Measurements from ENCODE around the gene GCLC. TPM values are rescaled to one million over a fixed set of nuclear protein-coding genes. Genes with fewer than 3 reads are reported as not detected.
"Not testable (repeated sequence)": the region's sequence is repeated elsewhere in the genome, so short reads cannot be mapped to it uniquely, and the experiment has no call there.

GCLC gene
- total RNA-seq, 1 donor, result 19.5 TPM

DNA sequence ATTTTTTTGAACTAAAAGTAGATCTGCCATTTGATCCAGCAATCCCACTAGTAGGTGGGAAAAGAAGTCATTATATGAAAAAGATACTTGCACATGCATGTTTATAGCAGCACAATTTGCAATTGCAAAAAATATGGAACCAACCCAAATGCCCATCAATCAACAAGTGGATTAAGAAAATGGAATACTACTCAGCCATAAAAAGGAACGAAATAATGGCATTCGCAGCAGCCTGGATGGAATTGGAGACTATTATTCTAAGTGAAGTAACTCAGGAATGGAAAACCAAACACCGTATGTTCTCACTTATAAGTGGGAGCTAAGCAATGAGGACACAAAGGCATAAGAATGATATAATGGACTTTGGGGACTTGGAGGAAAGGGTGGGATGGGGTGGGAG, 27.5 kb upstream of the GCLC start:
- H3K27me3 ChIP-seq (ENCODE audit: insufficient read depth, low read length); H3K4me3 ChIP-seq (ENCODE audit: low read length): not testable (repeated sequence)

DNA sequence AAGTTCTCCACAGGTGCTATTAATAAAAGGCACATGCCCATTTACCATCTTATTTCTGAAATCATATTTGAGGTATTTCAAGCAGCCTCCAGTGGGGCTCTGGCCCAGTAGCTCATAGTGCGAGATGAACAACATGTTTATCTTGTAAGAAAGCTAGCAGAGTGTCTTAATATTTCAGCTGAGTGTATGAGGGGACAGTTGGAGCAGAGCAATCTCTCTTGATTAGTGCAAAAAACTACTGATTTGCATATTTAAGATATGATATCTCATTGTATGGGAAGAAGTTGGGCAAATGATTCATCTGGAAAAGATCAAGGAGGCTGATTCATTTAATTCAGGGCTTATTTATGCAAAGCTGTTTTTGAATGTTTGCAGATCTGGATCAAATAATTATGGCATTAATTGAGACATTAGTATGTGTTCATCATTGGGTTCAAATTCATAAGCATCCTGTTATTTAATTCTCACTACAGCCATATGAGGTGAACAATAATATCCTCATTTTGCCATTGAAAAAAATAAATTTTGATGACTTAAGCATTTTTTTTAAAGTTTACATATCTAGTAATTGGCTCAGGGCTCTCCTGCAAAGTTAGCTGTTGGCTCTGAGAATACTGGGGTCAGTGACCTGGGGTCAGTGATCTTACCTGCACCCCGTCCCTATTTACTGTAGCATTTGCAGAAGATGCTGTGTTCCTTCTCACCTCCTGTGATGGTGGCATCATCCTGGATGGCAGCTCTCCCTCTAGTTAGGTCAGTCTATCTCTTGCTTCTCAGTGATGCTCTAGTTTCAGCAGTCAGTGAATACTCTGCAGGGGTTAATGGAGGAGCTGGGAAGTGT, 24.1 kb upstream of the GCLC start:
- no peaks in the 10 kb centered on the region for H3K9me3 ChIP-seq (ENCODE audit: low read depth, low read length)
- H3K27me3 ChIP-seq (ENCODE audit: insufficient read depth, low read length), result no peaks in the 10 kb centered on the region
- H3K4me1 ChIP-seq (ENCODE audit: insufficient read depth, low read length), result no peaks in the 10 kb centered on the region
- no peak overlapping the region for H3K4me3 ChIP-seq (ENCODE audit: low read length)

More for the DNA sequence above, 27.5 kb upstream of the GCLC start:
- H3K9me3 ChIP-seq (ENCODE audit: low read depth, low read length); H3K4me1 ChIP-seq (ENCODE audit: insufficient read depth, low read length): not testable (repeated sequence)

DNA sequence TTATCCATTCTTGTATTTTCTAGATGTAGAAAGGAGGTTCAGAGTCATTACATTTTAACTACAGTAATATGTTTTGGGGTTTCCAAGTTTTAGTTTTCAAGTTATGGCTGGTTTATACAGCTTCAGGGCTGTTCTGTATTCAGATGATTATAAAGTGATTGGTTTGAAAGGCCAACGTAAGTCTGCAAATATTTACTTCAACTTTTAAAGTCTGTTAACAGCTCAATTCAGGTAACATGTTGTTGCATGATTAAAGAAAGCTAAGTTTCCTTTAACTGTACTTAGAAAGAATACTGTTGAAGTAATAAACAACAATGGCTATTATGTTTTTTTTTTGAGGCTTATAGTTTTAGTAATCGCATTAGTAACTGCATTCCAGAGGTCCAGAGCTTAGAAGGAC, 22.8 kb upstream of the GCLC start:
- H3K27me3 ChIP-seq (ENCODE audit: insufficient read depth, low read length), result no peaks in the 10 kb centered on the region
- H3K4me3 ChIP-seq (ENCODE audit: low read length), result no peak overlapping the region
- no peaks in the 10 kb centered on the region for H3K4me1 ChIP-seq (ENCODE audit: insufficient read depth, low read length)
- H3K9me3 ChIP-seq (ENCODE audit: low read depth, low read length), result no peaks in the 10 kb centered on the region

DNA sequence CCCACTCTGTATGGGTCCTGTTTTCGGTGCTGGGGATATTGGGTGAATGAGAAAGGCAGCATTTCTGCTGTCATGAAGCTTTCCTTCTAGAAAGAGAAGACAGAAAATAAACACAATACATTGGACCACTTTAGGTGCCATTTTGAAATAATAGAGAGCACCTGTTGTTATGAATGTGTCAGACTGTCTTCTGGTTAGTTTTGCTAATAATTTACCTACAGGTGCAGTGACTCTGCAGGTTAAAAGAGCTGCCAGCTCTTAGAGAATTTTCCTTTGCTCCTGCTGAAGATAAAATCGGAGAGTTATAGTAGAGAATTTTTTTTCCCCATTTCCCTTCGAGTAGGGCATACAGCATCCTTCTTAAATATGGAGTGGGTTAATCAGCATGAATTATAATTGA, 21.9 kb upstream of the GCLC start:
- Histone ChIP-seq H3K4me1 (ENCODE audit: insufficient read depth, low read length) (no peaks in the 10 kb centered on the region), H3K27me3 (ENCODE audit: insufficient read depth, low read length) (no peaks in the 10 kb centered on the region), H3K4me3 (ENCODE audit: low read length) (no peak overlapping the region), H3K9me3 (ENCODE audit: low read depth, low read length) (no peaks in the 10 kb centered on the region)

DNA sequence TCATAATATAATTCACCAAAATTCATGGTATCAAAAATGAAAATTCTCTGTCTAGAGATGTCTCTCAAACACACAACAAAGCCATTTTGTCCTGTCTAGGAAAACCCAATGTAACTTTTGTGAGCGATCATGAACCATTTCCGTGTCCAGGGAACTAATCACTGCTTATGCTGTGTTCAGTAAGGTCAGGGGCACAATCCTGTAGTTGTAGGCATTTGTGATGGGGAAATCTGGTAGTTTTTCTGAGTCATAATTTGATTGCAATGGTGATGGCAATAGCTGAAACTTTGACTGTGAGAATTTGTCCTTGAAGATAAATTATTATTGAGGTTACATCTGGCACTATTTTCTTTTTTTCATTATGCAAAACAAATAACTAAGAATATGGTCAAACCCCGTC, 21.0 kb upstream of the GCLC start:
- H3K4me3 ChIP-seq (ENCODE audit: low read length), result no peak overlapping the region
- H3K27me3 ChIP-seq (ENCODE audit: insufficient read depth, low read length), result no peaks in the 10 kb centered on the region
- H3K4me1 ChIP-seq (ENCODE audit: insufficient read depth, low read length), result no peaks in the 10 kb centered on the region
- H3K9me3 ChIP-seq (ENCODE audit: low read depth, low read length), result no peaks in the 10 kb centered on the region

DNA sequence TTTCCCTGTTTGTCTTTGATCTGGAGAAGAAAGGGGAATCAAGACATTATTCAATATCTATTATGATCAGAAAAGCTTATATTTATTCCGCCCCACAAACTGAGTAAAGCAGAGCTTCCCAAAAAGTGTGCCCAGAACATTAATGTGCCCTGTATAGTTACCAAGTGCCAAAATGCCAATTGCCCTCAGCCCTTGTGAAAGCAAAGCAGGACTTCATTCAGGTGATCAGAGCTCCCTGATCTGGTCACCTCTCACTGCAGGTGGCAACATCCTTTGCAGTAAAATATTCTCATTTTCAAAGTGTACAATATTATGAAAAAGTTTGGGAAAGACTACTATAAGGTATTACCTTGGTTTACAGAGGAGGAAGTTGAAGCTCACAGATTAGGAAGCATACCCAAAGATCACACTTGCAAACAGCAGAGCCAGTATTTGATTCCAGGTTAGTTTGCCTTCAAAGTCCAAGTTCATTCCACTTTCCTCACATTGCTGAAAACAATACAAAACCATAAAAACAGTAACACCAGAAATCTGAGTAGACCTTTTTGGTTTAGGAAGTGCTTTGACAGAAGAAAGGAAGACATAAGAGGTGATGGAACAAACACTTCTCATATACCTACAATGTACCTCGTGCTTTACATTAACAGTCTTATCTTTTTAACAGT, 19.6 kb upstream of the GCLC start:
- no peaks in the 10 kb centered on the region for H3K27me3 ChIP-seq (ENCODE audit: insufficient read depth, low read length)
- H3K4me3 ChIP-seq (ENCODE audit: low read length), result no peak overlapping the region
- H3K4me1 ChIP-seq (ENCODE audit: insufficient read depth, low read length), result no peaks in the 10 kb centered on the region
- H3K9me3 ChIP-seq (ENCODE audit: low read depth, low read length), result no peaks in the 10 kb centered on the region

DNA sequence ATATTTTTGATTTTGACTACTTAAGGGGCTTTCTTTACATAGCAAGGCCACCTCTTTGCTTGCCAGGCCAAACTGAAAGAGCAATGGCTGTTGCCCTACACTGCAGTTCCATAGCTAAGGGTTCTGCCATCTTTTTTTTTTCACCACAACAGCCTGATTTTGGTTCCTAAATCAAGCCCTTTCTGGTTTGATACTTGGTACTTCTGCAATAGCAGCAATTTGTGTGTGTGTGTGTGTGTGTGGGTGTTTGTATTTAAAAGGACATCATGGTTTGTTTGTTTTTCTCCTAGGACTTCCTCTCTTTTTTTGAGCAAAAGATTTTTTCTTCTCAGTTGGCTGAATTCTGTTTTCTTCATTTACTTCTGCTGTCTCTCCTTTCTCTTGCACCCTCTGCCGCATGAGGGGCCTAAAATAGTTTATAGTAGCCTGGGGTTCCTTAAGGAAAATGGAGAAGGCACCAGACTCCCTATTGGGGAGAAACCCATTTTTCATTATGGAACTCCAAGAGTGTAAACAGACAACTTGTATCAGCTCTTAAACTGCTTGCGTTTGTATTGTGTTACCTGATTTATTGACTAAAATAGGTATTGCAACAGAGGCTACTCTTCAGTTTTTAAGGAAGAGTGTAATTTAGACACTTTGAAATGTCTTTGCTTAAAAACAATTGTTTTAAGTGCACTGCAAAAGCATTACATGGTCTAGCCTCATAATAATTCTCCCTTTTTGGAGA, 12.2 kb upstream of the GCLC start:
- no peaks in the 10 kb centered on the region for H3K4me1 ChIP-seq (ENCODE audit: insufficient read depth, low read length)
- no peak overlapping the region for H3K4me3 ChIP-seq (ENCODE audit: low read length)
- H3K9me3 ChIP-seq (ENCODE audit: low read depth, low read length), result no peaks in the 10 kb centered on the region
- H3K27me3 ChIP-seq (ENCODE audit: insufficient read depth, low read length), result no peaks in the 10 kb centered on the region

DNA sequence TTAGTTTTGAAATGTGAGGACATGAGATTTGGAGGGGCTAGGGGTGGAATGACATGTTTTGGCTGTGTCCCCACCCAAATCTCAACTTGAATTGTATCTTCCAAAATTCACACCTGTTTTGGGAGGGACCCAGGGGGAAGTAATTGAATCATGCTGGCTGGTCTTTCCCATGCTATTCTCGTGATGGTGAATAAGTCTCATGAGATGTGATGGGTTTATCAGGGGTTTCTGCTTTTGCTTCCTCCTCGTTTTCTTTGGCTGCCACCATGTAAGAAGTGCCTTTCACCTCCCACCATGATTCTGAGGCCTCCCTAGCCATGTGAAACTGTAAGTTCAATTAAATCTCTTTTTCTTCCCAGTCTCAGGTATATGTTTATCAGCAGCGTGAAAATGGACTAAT, 8.7 kb upstream of the GCLC start:
- not testable (repeated sequence) for H3K4me3 ChIP-seq (ENCODE audit: low read length); H3K27me3 ChIP-seq (ENCODE audit: insufficient read depth, low read length); H3K4me1 ChIP-seq (ENCODE audit: insufficient read depth, low read length); H3K9me3 ChIP-seq (ENCODE audit: low read depth, low read length)

DNA sequence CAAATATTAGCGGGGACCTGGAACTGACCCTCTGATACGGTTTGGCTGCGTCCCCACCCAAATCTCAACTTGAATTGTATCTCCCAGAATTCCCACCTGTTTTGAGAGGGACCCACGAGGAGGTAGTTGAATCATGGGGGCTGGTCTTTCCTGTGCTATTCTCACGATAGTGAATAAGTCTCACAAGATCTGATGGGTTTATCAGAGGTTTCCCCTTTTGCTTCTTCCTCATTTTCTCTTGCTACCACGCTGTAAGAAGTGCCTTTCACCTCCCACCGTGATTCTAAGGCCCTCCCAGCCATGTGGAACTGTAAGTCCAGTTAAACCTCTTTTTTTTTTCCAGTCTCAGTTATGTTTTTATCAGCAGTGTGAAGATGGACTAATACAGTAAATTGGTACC, 6.8 kb upstream of the GCLC start:
- not testable (repeated sequence) for H3K27me3 ChIP-seq (ENCODE audit: insufficient read depth, low read length); H3K4me3 ChIP-seq (ENCODE audit: low read length); H3K9me3 ChIP-seq (ENCODE audit: low read depth, low read length)
- peaks cover 13% of the 10 kb centered on the region for H3K4me1 ChIP-seq (ENCODE audit: insufficient read depth, low read length)

DNA sequence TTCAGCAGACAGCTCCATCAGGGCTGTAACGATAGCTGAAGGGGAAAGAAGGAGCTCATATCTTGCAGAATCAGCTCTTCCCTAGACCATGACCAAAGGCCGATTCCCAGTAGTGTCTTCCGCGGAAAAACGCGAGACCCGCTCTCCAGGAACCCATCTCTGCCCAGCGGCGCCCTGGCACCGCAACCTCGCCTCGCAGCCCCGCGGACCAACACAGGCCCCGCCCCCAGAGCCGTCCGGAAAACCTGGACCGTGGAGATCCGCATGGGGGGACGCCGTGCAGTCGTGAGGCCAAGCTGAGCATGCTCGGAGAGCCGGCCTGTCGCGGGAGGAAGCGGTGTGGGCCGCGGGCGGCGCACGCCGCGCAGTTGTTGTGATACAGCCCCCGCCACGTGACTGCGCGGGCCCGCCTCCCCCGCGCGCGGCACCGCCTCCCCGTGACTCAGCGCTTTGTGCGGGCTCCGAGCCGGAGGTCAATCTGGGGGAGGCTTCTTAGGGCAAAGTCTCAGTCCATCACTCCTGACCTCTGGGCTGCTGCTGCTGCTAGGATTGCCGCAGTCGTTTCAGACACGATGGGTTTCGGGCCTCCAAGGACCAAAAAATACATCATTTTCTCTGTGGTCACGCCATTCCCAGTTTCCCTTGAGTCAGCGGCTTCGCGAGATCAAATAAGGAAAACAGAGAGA, 3.1 kb upstream of the GCLC start:
- Histone ChIP-seq H3K9me3 (ENCODE audit: low read depth, low read length) (no peaks in the 10 kb centered on the region), H3K27me3 (ENCODE audit: insufficient read depth, low read length) (no peaks in the 10 kb centered on the region), H3K4me1 (ENCODE audit: insufficient read depth, low read length) (peaks cover 26% of the 10 kb centered on the region), H3K4me3 (ENCODE audit: low read length) (peak overlapping the region; percentile 38)

DNA sequence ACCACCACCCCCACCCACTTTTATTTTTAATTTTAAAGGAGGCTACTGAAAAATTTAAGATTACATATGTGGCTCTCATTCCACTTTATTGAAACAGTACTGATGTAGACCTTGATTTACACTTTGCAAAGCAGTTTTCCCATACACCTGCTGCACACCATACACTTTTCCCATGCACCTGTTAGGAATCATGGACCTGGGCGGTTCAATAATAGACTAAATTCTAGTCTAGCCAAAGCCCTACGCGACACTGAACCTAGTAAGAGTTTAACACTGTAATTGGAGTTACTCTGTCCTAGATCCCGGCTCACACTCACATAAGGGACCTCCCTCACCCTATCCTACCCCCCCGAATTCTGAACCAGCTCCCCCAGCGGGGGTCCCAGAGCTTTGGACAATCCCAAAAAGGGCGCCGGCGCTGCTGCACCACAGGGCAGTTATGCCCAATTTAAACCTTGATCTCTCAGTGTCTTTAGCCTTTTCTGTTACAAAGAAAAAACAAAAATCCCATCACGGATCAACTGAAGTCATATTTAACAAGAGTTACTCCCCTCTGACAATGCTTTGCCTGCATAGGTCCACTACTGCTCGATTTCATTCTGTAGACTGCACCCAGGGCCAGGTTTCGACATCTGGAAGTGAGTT, 2.4 kb upstream of the GCLC start:
- no peaks in the 10 kb centered on the region for H3K27me3 ChIP-seq (ENCODE audit: insufficient read depth, low read length)
- peaks cover 31% of the 10 kb centered on the region for H3K4me1 ChIP-seq (ENCODE audit: insufficient read depth, low read length)
- H3K4me3 ChIP-seq (ENCODE audit: low read length), result peak overlapping the region; percentile 38
- H3K9me3 ChIP-seq (ENCODE audit: low read depth, low read length), result no peaks in the 10 kb centered on the region

DNA sequence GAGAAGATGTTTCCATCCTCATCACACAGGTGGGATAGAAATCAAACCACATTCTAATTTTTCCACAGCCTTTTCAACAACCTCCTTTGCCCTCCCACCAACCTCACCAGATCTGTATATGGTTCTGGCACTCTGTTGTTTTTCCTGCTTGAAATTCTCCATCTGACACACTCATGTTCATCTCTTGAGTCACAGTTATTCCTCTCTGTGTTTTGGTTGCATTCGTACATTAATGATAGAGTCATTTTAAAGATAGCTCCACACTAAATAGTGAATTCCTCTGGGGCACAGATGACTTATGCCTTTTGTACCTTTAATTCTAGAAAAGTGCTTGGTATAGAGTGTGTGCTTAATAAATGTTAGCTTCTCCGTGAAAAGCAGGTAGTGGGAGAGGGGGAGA, 1.4 kb upstream of the GCLC start:
- Histone ChIP-seq H3K9me3 (ENCODE audit: low read depth, low read length) (no peaks in the 10 kb centered on the region), H3K4me1 (ENCODE audit: insufficient read depth, low read length) (peaks cover 32% of the 10 kb centered on the region), H3K4me3 (ENCODE audit: low read length) (no peak overlapping the region), H3K27me3 (ENCODE audit: insufficient read depth, low read length) (no peaks in the 10 kb centered on the region)

DNA sequence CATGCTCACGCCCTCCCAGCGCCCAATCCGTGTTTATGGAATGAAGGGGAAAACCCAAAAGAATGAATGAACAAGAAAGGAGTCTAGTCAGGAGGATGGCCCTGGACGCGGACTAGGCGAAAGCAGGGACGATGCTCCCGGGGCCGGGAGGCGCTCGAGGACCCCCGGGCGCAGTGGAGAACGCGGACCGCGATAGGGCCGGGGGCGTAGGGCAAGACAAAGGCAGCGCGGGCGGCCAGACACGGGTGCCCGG, 758 bp downstream of the GCLC start:
- no peaks in the 10 kb centered on the region for H3K9me3 ChIP-seq (ENCODE audit: low read depth, low read length)
- no peaks in the 10 kb centered on the region for H3K27me3 ChIP-seq (ENCODE audit: insufficient read depth, low read length)
- peaks cover 39% of the 10 kb centered on the region for H3K4me1 ChIP-seq (ENCODE audit: insufficient read depth, low read length)
- peak overlapping the region; percentile 78 for H3K4me3 ChIP-seq (ENCODE audit: low read length)

DNA sequence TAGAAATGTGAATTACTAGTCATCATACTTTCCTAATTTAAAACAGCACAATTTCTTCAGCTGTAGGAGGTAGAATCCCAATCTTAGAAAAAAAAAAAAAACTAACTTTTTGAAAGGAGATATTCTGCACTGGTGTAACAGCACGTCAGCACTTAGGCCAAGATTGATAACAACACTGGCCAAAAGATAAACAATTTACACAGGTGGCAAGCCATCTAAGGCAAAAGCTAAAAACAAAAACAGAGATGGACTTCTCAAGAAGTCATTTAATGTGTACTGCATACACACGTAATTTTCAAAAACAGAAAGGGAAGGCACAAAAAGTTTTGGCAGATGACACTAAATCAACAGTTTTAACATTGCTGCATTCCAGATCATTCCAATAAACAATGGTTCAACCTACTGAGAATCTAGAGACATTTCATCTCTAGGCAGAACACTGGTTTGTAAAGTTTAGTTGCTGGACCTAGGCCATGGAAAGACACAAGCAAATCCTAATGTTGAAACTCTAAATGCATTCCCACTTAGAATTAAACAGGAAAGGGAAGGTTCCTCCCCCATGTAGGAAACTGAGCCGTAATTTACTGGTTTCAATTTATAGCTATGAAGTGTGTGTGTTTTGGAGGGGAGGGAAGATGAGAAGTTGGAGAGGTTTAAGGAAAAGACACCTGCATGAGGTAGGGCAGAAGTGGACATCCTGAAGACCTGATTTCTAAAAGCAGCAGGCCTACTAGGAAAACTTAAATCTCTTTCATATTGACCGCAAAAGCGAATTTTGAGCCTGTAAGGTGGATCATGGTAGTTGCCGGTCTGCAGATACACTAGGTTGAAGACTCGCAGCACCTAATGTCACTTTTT, 1.3 kb downstream of the GCLC start:
- Histone ChIP-seq H3K9me3 (ENCODE audit: low read depth, low read length) (no peaks in the 10 kb centered on the region), H3K27me3 (ENCODE audit: insufficient read depth, low read length) (no peaks in the 10 kb centered on the region), H3K4me3 (ENCODE audit: low read length) (peak overlapping the region; percentile 78), H3K4me1 (ENCODE audit: insufficient read depth, low read length) (peaks cover 39% of the 10 kb centered on the region)
